GM18873 (cell line): ENCODE data around the gene TMPRSS2.
"Not testable (repeated sequence)": the region's sequence is repeated elsewhere in the genome, so short reads cannot be mapped to it uniquely, and the experiment has no call there.

Source experiments
- ATAC-seq: cut with Tn5 transposase; IDR thresholded peaks from one replicate; pipeline ENCODE4 v1.9.1; 2021; ENCODE audit warnings: mild to moderate bottlenecking, moderate library complexity, moderate number of reproducible peaks; ENCODE audit not compliant: unreplicated experiment, low FRiP score

Gene TMPRSS2

GRCh38 chr21:41429925-41430491, 78.0 kb downstream of the TMPRSS2 start:
- ATAC-seq = no peak

GRCh38 chr21:41429305-41429704, 78.7 kb downstream of the TMPRSS2 start:
- no peak for ATAC-seq

GRCh38 chr21:41428847-41429246, 79.1 kb downstream of the TMPRSS2 start:
- ATAC-seq = no peak

- no peak for ATAC-seq
These were observed 79.6 kb downstream of the TMPRSS2 start for GRCh38 chr21:41428311-41428710.

- no peak for ATAC-seq
These were observed 80.4 kb downstream of the TMPRSS2 start for GRCh38 chr21:41427556-41427955.

- ATAC-seq = no peak
These were observed 81.1 kb downstream of the TMPRSS2 start for GRCh38 chr21:41426676-41427404.

GRCh38 chr21:41425954-41426675, 81.8 kb downstream of the TMPRSS2 start, which contains the start of gene MX1:
MX1 (plus strand) TSS chr21:41426239; CDS start chr21:41432071, 5,832 bp downstream.
- peak; percentile 67 for ATAC-seq

GRCh38 chr21:41425588-41425953, 82.4 kb downstream of the TMPRSS2 start:
- ATAC-seq = no peak

GRCh38 chr21:41423305-41423636, 84.7 kb downstream of the TMPRSS2 start:
- not testable (repeated sequence) for ATAC-seq

GRCh38 chr21:41422546-41423304, 85.2 kb downstream of the TMPRSS2 start:
- no peak for ATAC-seq

- ATAC-seq = not testable (repeated sequence)
These were observed 87.0 kb downstream of the TMPRSS2 start for GRCh38 chr21:41420998-41421397.

- peak; percentile 79 for ATAC-seq
These were observed 87.8 kb downstream of the TMPRSS2 start for GRCh38 chr21:41419921-41420862.

- no peak for ATAC-seq
These were observed 88.8 kb downstream of the TMPRSS2 start for GRCh38 chr21:41418956-41419680.

GRCh38 chr21:41418393-41418792, 89.6 kb downstream of the TMPRSS2 start:
- ATAC-seq = no peak

GRCh38 chr21:41417505-41417904, 90.5 kb downstream of the TMPRSS2 start:
- not testable (repeated sequence) for ATAC-seq
